ENCODE measurements around the gene ADGRL2.
"Not testable (repeated sequence)": the region's sequence is repeated elsewhere in the genome, so short reads cannot be mapped to it uniquely, and the experiment has no call there.

The ADGRL2 gene

DNA sequence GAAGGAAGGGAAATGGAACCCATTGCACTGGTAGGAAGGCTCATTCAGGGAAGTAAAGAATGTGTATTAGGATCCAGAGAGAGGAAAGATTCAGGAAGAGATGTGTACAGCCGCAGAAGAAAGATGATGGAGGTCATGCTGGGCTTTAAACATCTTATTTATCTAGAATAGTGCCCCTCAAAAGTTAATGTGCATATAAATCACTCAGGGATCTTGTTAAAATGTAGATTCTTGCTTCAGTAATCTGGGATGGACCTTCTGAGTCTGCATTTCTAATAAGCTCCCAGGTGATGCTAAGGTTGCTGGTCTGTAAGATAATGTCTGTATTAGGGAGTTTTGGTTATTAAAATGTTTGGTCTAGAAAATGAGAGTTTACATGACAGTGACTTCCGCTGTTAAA is 46.3 kb downstream of the ADGRL2 start:
- DNase-seq (ENCODE audit: low read depth) = no peak

- no peak for DNase-seq (ENCODE audit: low read depth)
Observed at GRCh38 chr1:81848880-81849682, 48.3 kb downstream of the ADGRL2 start.

GRCh38 chr1:81850031-81850430 is 49.3 kb downstream of the ADGRL2 start:
- no peak for DNase-seq (ENCODE audit: low read depth)

DNA sequence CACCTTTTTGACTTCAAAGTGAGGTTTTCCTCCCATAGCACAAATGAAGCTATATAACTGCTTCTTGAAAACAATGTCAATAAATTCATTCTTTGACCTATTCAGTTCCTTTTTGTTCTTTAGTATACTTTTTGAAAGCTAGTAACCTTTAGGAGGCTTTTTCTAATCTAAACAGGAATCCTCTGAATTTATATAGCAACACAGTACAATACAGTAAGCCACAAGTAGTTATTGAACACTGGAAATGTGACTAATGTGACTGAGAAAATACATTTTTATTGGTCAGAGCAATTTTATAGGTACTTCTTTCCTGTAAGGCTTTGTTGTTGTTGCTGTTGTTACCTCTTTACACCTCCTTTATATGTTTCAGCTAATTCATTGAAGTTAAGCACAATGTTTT is 49.8 kb downstream of the ADGRL2 start:
- no peak for DNase-seq (ENCODE audit: low read depth)

DNA sequence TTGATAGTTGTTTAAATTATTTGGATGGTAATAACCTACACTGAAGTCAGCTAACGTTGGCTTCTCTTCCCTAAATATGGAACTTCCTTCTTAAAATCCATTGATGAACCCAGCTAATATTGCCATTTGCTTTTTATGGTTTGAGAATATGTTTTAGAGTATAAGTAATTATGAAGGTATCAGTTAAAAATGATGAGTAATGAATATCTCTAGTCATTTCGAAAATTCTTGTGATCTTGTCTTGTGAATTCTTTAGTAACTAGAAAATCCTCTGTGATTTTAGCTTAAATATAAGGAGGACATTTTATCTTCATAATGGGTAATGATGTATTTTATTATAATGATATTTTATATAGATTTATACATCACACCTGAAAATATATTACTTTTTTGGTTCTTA is 50.5 kb downstream of the ADGRL2 start:
- no peak for DNase-seq (ENCODE audit: low read depth)

DNA sequence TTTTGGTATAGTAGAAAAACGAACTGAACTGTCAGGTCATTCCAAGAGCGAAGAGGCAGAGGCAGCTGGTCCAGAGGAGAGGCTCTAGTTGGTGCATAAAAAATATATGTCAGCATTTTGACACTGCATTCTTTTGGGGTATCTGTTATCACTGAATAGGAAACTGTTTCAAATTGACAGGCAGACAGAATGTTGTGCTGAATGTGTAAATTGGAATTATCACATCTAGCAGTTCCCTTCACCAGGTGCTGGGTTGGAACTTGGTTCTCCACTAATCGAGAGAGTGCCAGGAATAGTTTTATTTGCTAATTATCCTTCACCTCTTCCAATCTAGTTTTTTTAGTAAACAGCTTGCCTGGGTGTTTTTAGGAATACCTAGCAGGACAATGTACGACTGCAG is 52.2 kb downstream of the ADGRL2 start:
- no peak for DNase-seq (ENCODE audit: low read depth)

DNA sequence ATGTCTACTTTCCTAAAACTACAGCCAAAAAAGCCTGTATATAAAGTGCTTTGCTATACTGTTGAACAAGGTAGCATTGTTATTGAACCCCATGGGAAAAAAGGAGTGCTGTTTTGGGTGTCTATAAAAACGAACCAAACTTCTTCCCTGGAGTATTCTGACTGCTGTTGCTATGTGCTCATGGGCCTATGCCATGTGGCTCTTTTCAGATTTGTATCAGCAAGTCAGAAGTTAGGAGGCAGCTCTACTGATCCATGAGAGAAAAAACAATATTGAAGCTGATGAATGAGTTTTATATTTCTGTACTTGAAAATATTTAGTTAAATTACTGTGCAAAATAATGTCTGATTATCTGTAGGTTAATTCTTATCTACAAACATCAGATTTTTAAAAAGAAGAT is 66.5 kb downstream of the ADGRL2 start:
- no peak for DNase-seq (ENCODE audit: low read depth)

DNA sequence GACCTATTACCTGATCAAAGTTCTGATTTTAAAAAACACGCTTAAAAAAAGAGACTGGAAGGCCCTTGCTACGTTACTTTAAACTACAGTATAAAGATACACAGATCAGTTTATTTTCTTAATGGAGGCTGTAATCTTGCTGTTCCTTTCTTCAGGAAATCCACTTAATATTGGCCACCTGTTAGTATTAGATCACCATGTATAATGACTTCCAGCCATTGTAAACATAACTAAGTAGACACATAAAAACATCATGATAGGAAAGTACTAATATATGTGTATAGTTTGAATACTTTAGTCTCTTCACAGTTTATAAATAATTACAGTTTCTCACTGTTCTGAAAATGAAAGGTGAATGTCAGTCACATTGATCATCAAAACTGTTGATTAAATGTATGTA is 68.6 kb downstream of the ADGRL2 start:
- no peak for DNase-seq (ENCODE audit: low read depth)

GRCh38 chr1:81871091-81871490 is 70.4 kb downstream of the ADGRL2 start:
- not testable (repeated sequence) for DNase-seq (ENCODE audit: low read depth)

DNA sequence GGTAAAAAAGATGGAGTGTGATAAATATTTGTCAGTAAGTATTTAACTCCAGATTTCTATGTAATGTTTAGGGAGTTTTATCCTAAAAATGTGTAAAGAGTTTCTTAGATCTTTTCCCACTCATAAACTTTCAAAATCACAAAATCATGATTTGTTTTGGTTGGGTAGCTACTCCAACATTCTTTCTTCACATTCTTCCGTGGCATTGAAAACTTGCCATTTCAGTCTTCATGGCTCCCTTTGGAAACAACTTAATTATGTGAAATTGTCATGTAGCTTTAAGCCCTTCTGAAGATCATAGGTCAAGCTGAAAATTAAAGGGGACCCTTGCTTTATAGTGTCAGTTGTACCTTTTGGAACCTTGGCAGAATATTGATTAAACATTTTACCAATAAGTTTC is 73.2 kb downstream of the ADGRL2 start:
- no peak for DNase-seq (ENCODE audit: low read depth)

DNA sequence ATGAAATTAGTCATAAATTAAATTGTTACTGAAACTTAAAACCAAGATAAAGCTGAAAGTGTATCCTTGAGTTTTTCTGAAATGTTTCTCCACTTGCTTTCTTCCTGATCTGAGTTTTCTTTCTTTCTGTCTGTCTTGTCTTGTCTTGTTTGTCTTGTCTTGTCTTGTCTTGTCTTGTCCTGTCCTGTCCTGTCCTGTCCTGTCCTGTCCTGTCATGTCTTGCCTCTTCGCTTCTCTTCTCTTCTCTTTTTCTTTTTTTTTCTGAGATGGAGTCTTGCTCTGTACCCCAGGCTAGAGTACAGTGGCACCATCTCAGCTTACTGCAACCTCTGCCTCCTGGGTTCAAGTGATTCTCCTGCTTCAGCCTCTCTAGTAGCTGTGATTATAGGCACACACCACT is 73.7 kb downstream of the ADGRL2 start:
- DNase-seq (ENCODE audit: low read depth) = no peak

GRCh38 chr1:81874940-81875339 is 74.2 kb downstream of the ADGRL2 start:
- no peak for DNase-seq (ENCODE audit: low read depth)

GRCh38 chr1:81876901-81877733 is 76.4 kb downstream of the ADGRL2 start:
- DNase-seq (ENCODE audit: low read depth) = peak; percentile 33

DNA sequence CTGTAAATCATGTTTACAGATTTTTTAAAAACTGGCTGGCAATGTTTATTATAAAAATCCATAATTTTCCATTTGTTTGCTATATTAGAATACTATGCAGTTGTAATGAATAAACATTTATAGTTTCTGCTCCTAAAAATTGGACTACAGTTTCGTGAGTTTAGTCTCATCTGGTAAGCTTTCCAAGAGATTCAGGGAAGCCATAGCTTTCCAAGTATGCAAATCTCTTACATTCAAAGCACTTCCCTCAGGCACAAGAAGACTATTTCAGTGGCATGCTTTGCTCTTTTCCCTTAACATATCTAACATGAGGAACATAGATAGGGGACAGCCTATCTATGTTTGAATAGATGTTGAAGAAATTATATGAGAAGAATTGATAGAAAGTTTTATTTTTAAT is 77.2 kb downstream of the ADGRL2 start:
- DNase-seq (ENCODE audit: low read depth) = no peak

DNA sequence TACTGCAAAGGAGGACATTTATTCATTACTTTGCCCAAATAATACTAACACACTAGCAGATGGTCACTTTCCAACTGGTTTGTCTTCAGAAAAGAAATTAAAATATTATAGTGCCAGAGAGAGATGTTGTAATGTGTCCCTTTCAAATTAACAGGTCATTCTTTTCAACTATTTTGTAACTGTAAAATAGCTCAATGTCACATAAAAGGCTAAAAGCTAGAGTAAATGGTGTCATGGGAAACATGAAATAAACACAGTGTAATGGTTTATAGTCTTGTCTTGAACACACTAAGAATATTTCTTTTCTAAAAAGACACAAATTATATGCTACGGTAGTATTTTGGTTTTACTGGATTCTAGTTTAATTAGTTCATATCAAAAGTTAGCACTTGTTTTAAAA is 77.8 kb downstream of the ADGRL2 start:
- DNase-seq (ENCODE audit: low read depth) = no peak

GRCh38 chr1:81880781-81881180 is 80.0 kb downstream of the ADGRL2 start:
- DNase-seq (ENCODE audit: low read depth) = peak; percentile 1

- DNase-seq (ENCODE audit: low read depth) = no peak
Observed at GRCh38 chr1:81885291-81885690, 84.6 kb downstream of the ADGRL2 start.

GRCh38 chr1:81886292-81886691 is 85.6 kb downstream of the ADGRL2 start:
- not testable (repeated sequence) for DNase-seq (ENCODE audit: low read depth)

- no peak for DNase-seq (ENCODE audit: low read depth)
Observed at GRCh38 chr1:81887421-81888144, 86.8 kb downstream of the ADGRL2 start.

DNA sequence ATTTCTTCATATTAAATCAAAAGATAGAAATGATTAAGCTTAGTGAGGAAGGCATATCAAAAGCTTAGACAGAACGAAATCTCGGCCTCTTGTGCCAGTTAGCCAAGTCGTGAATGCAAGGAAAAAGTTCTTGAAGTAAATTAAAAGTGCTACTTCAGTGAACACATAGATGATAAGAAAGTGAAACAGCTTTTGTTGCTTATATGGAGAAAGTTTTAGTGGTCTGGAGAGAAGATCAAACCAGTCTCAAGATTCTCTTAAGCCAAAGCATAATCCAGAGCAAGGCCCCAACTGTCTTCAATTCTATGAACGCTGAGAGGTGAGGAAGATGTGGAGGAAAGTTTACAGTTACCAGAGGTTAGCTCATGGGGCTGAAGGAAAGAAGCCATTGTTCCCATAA is 88.4 kb downstream of the ADGRL2 start:
- no peak for DNase-seq (ENCODE audit: low read depth)

GRCh38 chr1:81894867-81895266 is 94.1 kb downstream of the ADGRL2 start:
- DNase-seq (ENCODE audit: low read depth) = no peak

GRCh38 chr1:81899214-81899821 is 98.6 kb downstream of the ADGRL2 start:
- DNase-seq (ENCODE audit: low read depth) = no peak

Data from ELR (cell line).